ENCODE results near the gene TCF4. TPM values are rescaled to one million over a fixed set of nuclear protein-coding genes. Genes with fewer than 3 reads are reported as not detected.

The TCF4 gene
- total RNA-seq, 1 experiment from 2014 or later = 0.42 TPM

GRCh38 chr18:55501579-55501978 lies 86.4 kb downstream of the TCF4 start:
- Histone ChIP-seq H3K4me1 (ENCODE audit: control insufficient read depth in 1 of 2, insufficient read depth in 2 of 2, low read length in 2 of 2) (no peaks in the 10 kb centered on the region), H2AFZ (ENCODE audit: low read depth, low read length, poor library complexity, severe bottlenecking) (no peak overlapping the region), H4K20me1 (ENCODE audit: insufficient read depth) (no peaks in the 10 kb centered on the region), H3K36me3 (ENCODE audit: control insufficient read depth in 1 of 2, insufficient read depth in 2 of 2, low read length in 2 of 2) (no peaks in the 10 kb centered on the region), H3K79me2 (ENCODE audit: insufficient read depth, low read length) (no peaks in the 10 kb centered on the region), H3K27me3 (ENCODE audit: insufficient read depth, low read length) (no peaks in the 10 kb centered on the region), H3K4me2 (ENCODE audit: low read length) (no peak overlapping the region), H3K9me3 (ENCODE audit: control insufficient read depth in 1 of 2, insufficient read depth in 1 of 2, low read depth in 1 of 2, low read length in 2 of 2) (peaks cover 5 to 17% of the 10 kb centered on the region in 2 experiments; a peak in 2 of 4 replicates), H3K9ac (ENCODE audit: low read length) (no peak overlapping the region), H3K4me3 (replicated peaks in 1 of 2; ENCODE audit: low read depth in 1 of 2, low read length in 2 of 2) (no peak overlapping the region), H3K27ac (ENCODE audit: low read depth, low read length) (no peak overlapping the region), H3K9me2 (ENCODE audit: insufficient read depth) (no peaks in the 10 kb centered on the region)
- ChIA-PET POLR2A (no interaction called here), RAD21 (ENCODE audit: low non-redundant PET in 1 of 2, low total read pairs in 2 of 2, uncharacterized antibody in 2 of 2, unreplicated experiment in 2 of 2) (no interaction called here), CTCF (no interaction called here)
- BruUV-seq (replicated peaks) = no TSS peak
- ATAC-seq (no peak), DNase-seq (ENCODE audit: low read depth, low spot score) (no peak)
- no peak for TF ChIP-seq ATF3 (IDR thresholded peaks at IDR 0.05)
- no peak for TF ChIP-seq ZNF274 (IDR thresholded peaks at IDR 0.05; ENCODE audit: low read depth, low read length)
- TF ChIP-seq CTCF (IDR thresholded peaks at IDR 0.05 in 2 of 3, conservative IDR thresholded peaks at IDR 0.05 in 1 of 3; ENCODE audit: borderline replicate concordance in 1 of 3, insufficient read depth in 1 of 3, low read depth in 2 of 3, low read length in 2 of 3) = no peak
- no peak for TF ChIP-seq RAD21 (IDR thresholded peaks at IDR 0.05; ENCODE audit: low read depth)
- no peak for TF ChIP-seq CBX3 (IDR thresholded peaks at IDR 0.05; ENCODE audit: low read depth)
- TF ChIP-seq YY1 (IDR thresholded peaks at IDR 0.05; ENCODE audit: extremely low read depth, insufficient replicate concordance, low read depth, low read length) = no peak
- no peak for TF ChIP-seq POLR2A (IDR thresholded peaks at IDR 0.05; ENCODE audit: borderline replicate concordance, extremely low read depth, insufficient read depth, insufficient read length)
- no peak for TF ChIP-seq EZH2phosphoT487 (IDR thresholded peaks at IDR 0.05; ENCODE audit: borderline replicate concordance)
- TF ChIP-seq TCF7L2 (IDR thresholded peaks at IDR 0.05; ENCODE audit: borderline replicate concordance, extremely low read depth, insufficient read depth, insufficient read length) = no peak
- intact Hi-C loops (cut with micrococcal nuclease) = no loop called here
